ENCODE measurements around the gene TIMP1. TPM values are rescaled to one million over a fixed set of nuclear protein-coding genes. Genes with fewer than 3 reads are reported as not detected.

Gene TIMP1
- polyA plus RNA-seq, 1 of the 3 experiments (the other 2 are of a cell fraction) = 323 TPM

DNA sequence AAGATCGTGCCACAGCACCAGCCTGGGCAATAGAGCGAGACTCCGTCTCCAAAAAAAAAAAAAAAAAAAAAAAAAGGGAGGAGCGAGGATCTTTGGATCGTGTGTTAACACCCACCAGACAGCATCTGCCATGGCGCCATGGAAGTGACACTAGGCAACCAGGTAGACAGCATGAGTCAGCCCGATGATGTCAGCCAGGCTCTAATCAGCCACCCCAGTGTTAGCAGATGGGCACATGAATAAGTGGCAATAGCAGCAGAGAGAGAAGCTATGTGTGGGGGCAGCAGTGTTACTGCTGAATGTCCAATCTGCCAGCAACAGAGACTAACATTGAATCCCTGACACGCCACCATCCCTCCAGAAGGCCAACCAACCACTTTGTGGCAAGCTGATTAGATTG is 30.8 kb downstream of the TIMP1 start:
- no peak for DNase-seq
- no peak overlapping the region for H3K4me3 ChIP-seq (ENCODE audit: low read depth in 2 of 2, low read length in 1 of 2)
- no peak overlapping the region for H3K27ac ChIP-seq (ENCODE audit: low read depth in 2 of 2, low read length in 1 of 2)
- no peaks in the 10 kb centered on the region for H3K9me3 ChIP-seq
- 46% methylated on average over 7 of the region's 8 CpGs for WGBS (ENCODE audit: low lambda C conversion rate)
- H3K36me3 ChIP-seq (replicated peaks in 1 of 2; ENCODE audit: control insufficient read depth in 1 of 2, insufficient read depth in 2 of 2, low read length in 1 of 2) = no peaks in the 10 kb centered on the region
- no peaks in the 10 kb centered on the region for H4K20me1 ChIP-seq (ENCODE audit: insufficient read depth)
- H2AFZ ChIP-seq (ENCODE audit: low read depth) = no peak overlapping the region
- no peaks in the 10 kb centered on the region; a peak in 1 of 4 replicates for H3K4me1 ChIP-seq (ENCODE audit: control insufficient read depth in 1 of 2, insufficient read depth in 2 of 2, low read depth in 1 of 2, low read length in 1 of 2)
- no peaks in the 10 kb centered on the region for H3K9me2 ChIP-seq
- H3K27me3 ChIP-seq (ENCODE audit: insufficient read depth) = no peaks in the 10 kb centered on the region; the same call in 1 of the 2 replicates
- ChIA-PET POLR2A (no interaction called here), CTCF (interaction anchor here (1.3 kb wide), 1 partner anchor 72 kb away, joined by 3 read pairs; no protein-coding TSS in a partner anchor)
- no peak overlapping the region for H3K4me2 ChIP-seq
- no peak for TF ChIP-seq RCOR1 (IDR thresholded peaks at IDR 0.05; ENCODE audit: low read length)
- TF ChIP-seq YY1 (IDR thresholded peaks at IDR 0.05; ENCODE audit: low read depth) = no peak
- no peak for TF ChIP-seq RFX5 (IDR thresholded peaks at IDR 0.05; ENCODE audit: low read length)
- no peak for TF ChIP-seq SMC3 (IDR thresholded peaks at IDR 0.05; ENCODE audit: low read depth, low read length)
- TF ChIP-seq USF2 (IDR thresholded peaks at IDR 0.05; ENCODE audit: borderline replicate concordance, low read depth, low read length) = no peak
- no peak for TF ChIP-seq EP300 (IDR thresholded peaks at IDR 0.05; ENCODE audit: borderline replicate concordance in 1 of 2, low read depth in 1 of 2, low read length in 1 of 2)
- TF ChIP-seq NRF1 (IDR thresholded peaks at IDR 0.05; ENCODE audit: low read depth, low read length) = no peak
- no peak for TF ChIP-seq MAX (IDR thresholded peaks at IDR 0.05; ENCODE audit: low read depth)
- no peaks in the 10 kb centered on the region for H3K79me2 ChIP-seq (ENCODE audit: insufficient read depth)
- H3F3A ChIP-seq (replicated peaks; ENCODE audit: insufficient read depth) = no peaks in the 10 kb centered on the region
- no peak overlapping the region for H3K9ac ChIP-seq

- Histone ChIP-seq H3K79me2 (ENCODE audit: insufficient read depth) (no peaks in the 10 kb centered on the region), H4K20me1 (ENCODE audit: insufficient read depth) (no peaks in the 10 kb centered on the region), H3K27me3 (ENCODE audit: insufficient read depth) (no peaks in the 10 kb centered on the region; the same call in 1 of the 2 replicates), H3K9ac (no peak overlapping the region), H3K9me3 (no peaks in the 10 kb centered on the region), H3K36me3 (replicated peaks in 1 of 2; ENCODE audit: control insufficient read depth in 1 of 2, insufficient read depth in 2 of 2, low read length in 1 of 2) (no peaks in the 10 kb centered on the region), H3K4me3 (ENCODE audit: low read depth in 2 of 2, low read length in 1 of 2) (no peak overlapping the region), H3K27ac (ENCODE audit: low read depth in 2 of 2, low read length in 1 of 2) (no peak overlapping the region), H3F3A (replicated peaks; ENCODE audit: insufficient read depth) (no peaks in the 10 kb centered on the region), H3K9me2 (no peaks in the 10 kb centered on the region), H3K4me2 (no peak overlapping the region), H3K4me1 (ENCODE audit: control insufficient read depth in 1 of 2, insufficient read depth in 2 of 2, low read depth in 1 of 2, low read length in 1 of 2) (no peaks in the 10 kb centered on the region; a peak in 1 of 4 replicates), H2AFZ (ENCODE audit: low read depth) (no peak overlapping the region)
- ChIA-PET POLR2A (interaction anchor here (0.6 kb wide), 1 partner anchor 71 kb away, joined by 3 read pairs; no protein-coding TSS in a partner anchor), CTCF (no interaction called here)
- no peak for TF ChIP-seq MXI1 (IDR thresholded peaks at IDR 0.05; ENCODE audit: low read depth, low read length)
- 49% methylated on average over 5 of the region's 5 CpGs for WGBS (ENCODE audit: low lambda C conversion rate)
- DNase-seq = no peak
Observed at GRCh38 chrX:47614618-47615017, 32.4 kb downstream of the TIMP1 start.

- Histone ChIP-seq H3K79me2 (ENCODE audit: insufficient read depth) (no peaks in the 10 kb centered on the region), H3K4me1 (ENCODE audit: control insufficient read depth in 1 of 2, insufficient read depth in 2 of 2, low read depth in 1 of 2, low read length in 1 of 2) (peaks cover 0 to 6% of the 10 kb centered on the region in 2 experiments; a peak in 1 of 4 replicates), H2AFZ (ENCODE audit: low read depth) (no peak overlapping the region), H3K9me3 (no peaks in the 10 kb centered on the region), H3K36me3 (replicated peaks in 1 of 2; ENCODE audit: control insufficient read depth in 1 of 2, insufficient read depth in 2 of 2, low read length in 1 of 2) (no peaks in the 10 kb centered on the region), H3K9me2 (no peaks in the 10 kb centered on the region), H3K9ac (no peak overlapping the region), H3K4me2 (peak overlapping the region; percentile 59; the same call in 1 of the 2 replicates), H3K27ac (ENCODE audit: low read depth in 2 of 2, low read length in 1 of 2) (no peak overlapping the region), H4K20me1 (ENCODE audit: insufficient read depth) (no peaks in the 10 kb centered on the region), H3K27me3 (ENCODE audit: insufficient read depth) (peaks cover 8% of the 10 kb centered on the region; the same call in 1 of the 2 replicates), H3K4me3 (ENCODE audit: low read depth in 2 of 2, low read length in 1 of 2) (peak overlapping the region; percentile 48 to 51), H3F3A (replicated peaks; ENCODE audit: insufficient read depth) (no peaks in the 10 kb centered on the region)
- CTCF ChIA-PET = interaction anchor here (1.1 to 1.7 kb wide), 3 partner anchors 21 to 78 kb away, joined by 4 to 6 read pairs (median 4); partner anchors contain the start of gene TIMP1
- no peak for DNase-seq
- WGBS (ENCODE audit: low lambda C conversion rate) = 46% methylated on average over 32 of the region's 32 CpGs
- POLR2A ChIA-PET = interaction anchor here (1.5 kb wide), 1 partner anchor 37 kb away, joined by 6 read pairs; the partner anchor contains the start of gene TIMP1
- TF ChIP-seq REST (IDR thresholded peaks at IDR 0.05; ENCODE audit: low read depth, low read length) (no peak), USF2 (IDR thresholded peaks at IDR 0.05; ENCODE audit: borderline replicate concordance, low read depth, low read length) (no peak), TCF12 (IDR thresholded peaks at IDR 0.05) (no peak), NRF1 (IDR thresholded peaks at IDR 0.05; ENCODE audit: low read depth, low read length) (no peak), JUND (IDR thresholded peaks at IDR 0.05) (no peak), ELF1 (IDR thresholded peaks at IDR 0.05) (no peak), TAF1 (IDR thresholded peaks at IDR 0.05; ENCODE audit: borderline replicate concordance, low read depth, low read length) (no peak)
- TF ChIP-seq, protein P1, sequence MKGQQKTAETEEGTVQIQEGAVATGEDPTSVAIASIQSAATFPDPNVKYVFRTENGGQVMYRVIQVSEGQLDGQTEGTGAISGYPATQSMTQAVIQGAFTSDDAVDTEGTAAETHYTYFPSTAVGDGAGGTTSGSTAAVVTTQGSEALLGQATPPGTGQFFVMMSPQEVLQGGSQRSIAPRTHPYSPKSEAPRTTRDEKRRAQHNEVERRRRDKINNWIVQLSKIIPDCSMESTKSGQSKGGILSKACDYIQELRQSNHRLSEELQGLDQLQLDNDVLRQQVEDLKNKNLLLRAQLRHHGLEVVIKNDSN (IDR thresholded peaks at IDR 0.05; ENCODE audit: borderline replicate concordance, low read depth) = no peak
Observed at GRCh38 chrX:47618923-47619485, 36.8 kb downstream of the TIMP1 start.
